ENCODE results near the gene PPP1R11. TPM values are rescaled to one million over a fixed set of nuclear protein-coding genes. Genes with fewer than 3 reads are reported as not detected.

Gene PPP1R11
- total and polyA plus RNA-seq, 2 of the 13 experiments (the other 11 are each of a cell fraction or from before 2014, with no cell fraction given): 32.1 to 58.9 TPM

- TF ChIP-seq, protein P1, sequence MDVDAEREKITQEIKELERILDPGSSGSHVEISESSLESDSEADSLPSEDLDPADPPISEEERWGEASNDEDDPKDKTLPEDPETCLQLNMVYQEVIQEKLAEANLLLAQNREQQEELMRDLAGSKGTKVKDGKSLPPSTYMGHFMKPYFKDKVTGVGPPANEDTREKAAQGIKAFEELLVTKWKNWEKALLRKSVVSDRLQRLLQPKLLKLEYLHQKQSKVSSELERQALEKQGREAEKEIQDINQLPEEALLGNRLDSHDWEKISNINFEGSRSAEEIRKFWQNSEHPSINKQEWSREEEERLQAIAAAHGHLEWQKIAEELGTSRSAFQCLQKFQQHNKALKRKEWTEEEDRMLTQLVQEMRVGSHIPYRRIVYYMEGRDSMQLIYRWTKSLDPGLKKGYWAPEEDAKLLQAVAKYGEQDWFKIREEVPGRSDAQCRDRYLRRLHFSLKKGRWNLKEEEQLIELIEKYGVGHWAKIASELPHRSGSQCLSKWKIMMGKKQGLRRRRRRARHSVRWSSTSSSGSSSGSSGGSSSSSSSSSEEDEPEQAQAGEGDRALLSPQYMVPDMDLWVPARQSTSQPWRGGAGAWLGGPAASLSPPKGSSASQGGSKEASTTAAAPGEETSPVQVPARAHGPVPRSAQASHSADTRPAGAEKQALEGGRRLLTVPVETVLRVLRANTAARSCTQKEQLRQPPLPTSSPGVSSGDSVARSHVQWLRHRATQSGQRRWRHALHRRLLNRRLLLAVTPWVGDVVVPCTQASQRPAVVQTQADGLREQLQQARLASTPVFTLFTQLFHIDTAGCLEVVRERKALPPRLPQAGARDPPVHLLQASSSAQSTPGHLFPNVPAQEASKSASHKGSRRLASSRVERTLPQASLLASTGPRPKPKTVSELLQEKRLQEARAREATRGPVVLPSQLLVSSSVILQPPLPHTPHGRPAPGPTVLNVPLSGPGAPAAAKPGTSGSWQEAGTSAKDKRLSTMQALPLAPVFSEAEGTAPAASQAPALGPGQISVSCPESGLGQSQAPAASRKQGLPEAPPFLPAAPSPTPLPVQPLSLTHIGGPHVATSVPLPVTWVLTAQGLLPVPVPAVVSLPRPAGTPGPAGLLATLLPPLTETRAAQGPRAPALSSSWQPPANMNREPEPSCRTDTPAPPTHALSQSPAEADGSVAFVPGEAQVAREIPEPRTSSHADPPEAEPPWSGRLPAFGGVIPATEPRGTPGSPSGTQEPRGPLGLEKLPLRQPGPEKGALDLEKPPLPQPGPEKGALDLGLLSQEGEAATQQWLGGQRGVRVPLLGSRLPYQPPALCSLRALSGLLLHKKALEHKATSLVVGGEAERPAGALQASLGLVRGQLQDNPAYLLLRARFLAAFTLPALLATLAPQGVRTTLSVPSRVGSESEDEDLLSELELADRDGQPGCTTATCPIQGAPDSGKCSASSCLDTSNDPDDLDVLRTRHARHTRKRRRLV (CRISPR knock-in tag; IDR thresholded peaks at IDR 0.05): peak; percentile 79; the same call in 1 of the 2 replicates
- no peak for TF ChIP-seq ZNF30 (CRISPR knock-in tag; IDR thresholded peaks at IDR 0.05)
- TF ChIP-seq DR1 (CRISPR knock-in tag; IDR thresholded peaks at IDR 0.05): 0 out of 2 replicates have a peak, but pooled peaks have one; percentile 27
- peak; percentile 85 for TF ChIP-seq KDM5B (CRISPR knock-in tag; IDR thresholded peaks at IDR 0.05; ENCODE audit: borderline replicate concordance)
- no peak for TF ChIP-seq ZNF569 (CRISPR knock-in tag; IDR thresholded peaks at IDR 0.05; ENCODE audit: borderline replicate concordance)
- no peak for TF ChIP-seq BATF2 (CRISPR knock-in tag; IDR thresholded peaks at IDR 0.05)
- no peak for TF ChIP-seq ZSCAN12 (CRISPR knock-in tag; IDR thresholded peaks at IDR 0.05)
- 0 out of 2 replicates have a peak, but pooled peaks have one; percentile 13 for TF ChIP-seq ZNF367 (CRISPR knock-in tag; IDR thresholded peaks at IDR 0.05; ENCODE audit: borderline replicate concordance)
- TF ChIP-seq PHF21A (CRISPR knock-in tag; IDR thresholded peaks at IDR 0.05): peak; percentile 90
- TF ChIP-seq, protein P2, sequence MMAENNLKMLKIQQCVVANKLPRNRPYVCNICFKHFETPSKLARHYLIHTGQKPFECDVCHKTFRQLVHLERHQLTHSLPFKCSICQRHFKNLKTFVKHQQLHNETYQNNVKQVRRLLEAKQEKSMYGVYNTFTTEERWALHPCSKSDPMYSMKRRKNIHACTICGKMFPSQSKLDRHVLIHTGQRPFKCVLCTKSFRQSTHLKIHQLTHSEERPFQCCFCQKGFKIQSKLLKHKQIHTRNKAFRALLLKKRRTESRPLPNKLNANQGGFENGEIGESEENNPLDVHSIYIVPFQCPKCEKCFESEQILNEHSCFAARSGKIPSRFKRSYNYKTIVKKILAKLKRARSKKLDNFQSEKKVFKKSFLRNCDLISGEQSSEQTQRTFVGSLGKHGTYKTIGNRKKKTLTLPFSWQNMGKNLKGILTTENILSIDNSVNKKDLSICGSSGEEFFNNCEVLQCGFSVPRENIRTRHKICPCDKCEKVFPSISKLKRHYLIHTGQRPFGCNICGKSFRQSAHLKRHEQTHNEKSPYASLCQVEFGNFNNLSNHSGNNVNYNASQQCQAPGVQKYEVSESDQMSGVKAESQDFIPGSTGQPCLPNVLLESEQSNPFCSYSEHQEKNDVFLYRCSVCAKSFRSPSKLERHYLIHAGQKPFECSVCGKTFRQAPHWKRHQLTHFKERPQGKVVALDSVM (CRISPR knock-in tag; IDR thresholded peaks at IDR 0.05): peak; percentile 80
- TF ChIP-seq GZF1 (CRISPR knock-in tag; IDR thresholded peaks at IDR 0.05): no peak; the same call in 1 of the 2 replicates
- no peak for TF ChIP-seq SYNCRIP (IDR thresholded peaks at IDR 0.05; ENCODE audit: insufficient read depth, low read depth, low read length)
- no peak; the same call in 1 of the 2 replicates for TF ChIP-seq KLF11 (CRISPR knock-in tag; IDR thresholded peaks at IDR 0.05)
- no peak for TF ChIP-seq PBX3 (CRISPR knock-in tag; IDR thresholded peaks at IDR 0.05; ENCODE audit: borderline replicate concordance)
- TF ChIP-seq, protein P3, sequence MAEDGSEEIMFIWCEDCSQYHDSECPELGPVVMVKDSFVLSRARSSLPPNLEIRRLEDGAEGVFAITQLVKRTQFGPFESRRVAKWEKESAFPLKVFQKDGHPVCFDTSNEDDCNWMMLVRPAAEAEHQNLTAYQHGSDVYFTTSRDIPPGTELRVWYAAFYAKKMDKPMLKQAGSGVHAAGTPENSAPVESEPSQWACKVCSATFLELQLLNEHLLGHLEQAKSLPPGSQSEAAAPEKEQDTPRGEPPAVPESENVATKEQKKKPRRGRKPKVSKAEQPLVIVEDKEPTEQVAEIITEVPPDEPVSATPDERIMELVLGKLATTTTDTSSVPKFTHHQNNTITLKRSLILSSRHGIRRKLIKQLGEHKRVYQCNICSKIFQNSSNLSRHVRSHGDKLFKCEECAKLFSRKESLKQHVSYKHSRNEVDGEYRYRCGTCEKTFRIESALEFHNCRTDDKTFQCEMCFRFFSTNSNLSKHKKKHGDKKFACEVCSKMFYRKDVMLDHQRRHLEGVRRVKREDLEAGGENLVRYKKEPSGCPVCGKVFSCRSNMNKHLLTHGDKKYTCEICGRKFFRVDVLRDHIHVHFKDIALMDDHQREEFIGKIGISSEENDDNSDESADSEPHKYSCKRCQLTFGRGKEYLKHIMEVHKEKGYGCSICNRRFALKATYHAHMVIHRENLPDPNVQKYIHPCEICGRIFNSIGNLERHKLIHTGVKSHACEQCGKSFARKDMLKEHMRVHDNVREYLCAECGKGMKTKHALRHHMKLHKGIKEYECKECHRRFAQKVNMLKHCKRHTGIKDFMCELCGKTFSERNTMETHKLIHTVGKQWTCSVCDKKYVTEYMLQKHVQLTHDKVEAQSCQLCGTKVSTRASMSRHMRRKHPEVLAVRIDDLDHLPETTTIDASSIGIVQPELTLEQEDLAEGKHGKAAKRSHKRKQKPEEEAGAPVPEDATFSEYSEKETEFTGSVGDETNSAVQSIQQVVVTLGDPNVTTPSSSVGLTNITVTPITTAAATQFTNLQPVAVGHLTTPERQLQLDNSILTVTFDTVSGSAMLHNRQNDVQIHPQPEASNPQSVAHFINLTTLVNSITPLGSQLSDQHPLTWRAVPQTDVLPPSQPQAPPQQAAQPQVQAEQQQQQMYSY (CRISPR knock-in tag; IDR thresholded peaks at IDR 0.05): no peak
Observed at GRCh38 chr6:30066577-30067459, at the start of gene PPP1R11 (continued).
